Kidney tubule cell (primary cell): Measurements from ENCODE around the gene MNS1.
"Not testable (repeated sequence)": the region's sequence is repeated elsewhere in the genome, so short reads cannot be mapped to it uniquely, and the experiment has no call there.

ENCODE experiments used
- DNase-seq: peaks from one replicate; pipeline ENCODE4 v3.0.0-alpha.2; 2018; ENCODE audit warnings: low spot score

The MNS1 gene

GRCh38 chr15:56464893-56465520 is at the start of gene MNS1:
TSS of gene MNS1 (minus strand) at chr15:56465137. CDS start at chr15:56464972, 165 bp downstream.
- DNase-seq, result peak; percentile 98

- DNase-seq, result peak; percentile 70
Observed at GRCh38 chr15:56496635-56497034, 31.7 kb upstream of the MNS1 start.

- DNase-seq, result no peak
Observed at GRCh38 chr15:56495533-56495932, 30.6 kb upstream of the MNS1 start.

GRCh38 chr15:56495053-56495452 is 30.1 kb upstream of the MNS1 start:
- no peak for DNase-seq

- no peak for DNase-seq
Observed at GRCh38 chr15:56492791-56493555, 28.0 kb upstream of the MNS1 start.

- DNase-seq, result no peak
Observed at GRCh38 chr15:56492236-56492635, 27.3 kb upstream of the MNS1 start.

GRCh38 chr15:56491110-56491722 is 26.3 kb upstream of the MNS1 start:
- DNase-seq, result peak; percentile 74

- peak; percentile 30 for DNase-seq
Observed at GRCh38 chr15:56490461-56490860, 25.5 kb upstream of the MNS1 start.

GRCh38 chr15:56486206-56486605 is 21.3 kb upstream of the MNS1 start:
- DNase-seq, result not testable (repeated sequence)

- DNase-seq, result not testable (repeated sequence)
Observed at GRCh38 chr15:56485426-56485825, 20.5 kb upstream of the MNS1 start.

- DNase-seq, result no peak
Observed at GRCh38 chr15:56484287-56484686, 19.4 kb upstream of the MNS1 start.

GRCh38 chr15:56475351-56475750 is 10.4 kb upstream of the MNS1 start:
- no peak for DNase-seq

GRCh38 chr15:56473017-56473416 is 8.1 kb upstream of the MNS1 start:
- no peak for DNase-seq

- no peak for DNase-seq
Observed at GRCh38 chr15:56472278-56472677, 7.3 kb upstream of the MNS1 start.

GRCh38 chr15:56471440-56472069 is 6.6 kb upstream of the MNS1 start:
- DNase-seq, result no peak

GRCh38 chr15:56469483-56469882 is 4.5 kb upstream of the MNS1 start:
- no peak for DNase-seq

GRCh38 chr15:56468401-56468800 is 3.5 kb upstream of the MNS1 start:
- peak; percentile 61 for DNase-seq

GRCh38 chr15:56467616-56468015 is 2.7 kb upstream of the MNS1 start:
- DNase-seq, result peak; percentile 65

- DNase-seq, result no peak
Observed at GRCh38 chr15:56460947-56461346, 4.0 kb downstream of the MNS1 start.

GRCh38 chr15:56460071-56460470 is 4.9 kb downstream of the MNS1 start:
- DNase-seq, result peak; percentile 27

- DNase-seq, result no peak
Observed at GRCh38 chr15:56459096-56459495, 5.8 kb downstream of the MNS1 start.

GRCh38 chr15:56456229-56456628 is 8.7 kb downstream of the MNS1 start:
- no peak for DNase-seq

- no peak for DNase-seq
Observed at GRCh38 chr15:56454836-56455235, 10.1 kb downstream of the MNS1 start.
